Measurements from ENCODE around the gene ANKRA2.

ANKRA2 gene

GRCh38 chr5:73607228-73607627 is 41.8 kb upstream of the ANKRA2 start:
- H3K4me2 ChIP-seq (ENCODE audit: insufficient read depth, low read length): no peak overlapping the region
- H3K36me3 ChIP-seq (ENCODE audit: insufficient read depth, low read length): no peaks in the 10 kb centered on the region
- H3K4me3 ChIP-seq (ENCODE audit: low read depth in 1 of 2, low read length in 2 of 2): no peak overlapping the region
- DNase-seq (no peak), ATAC-seq (ENCODE audit: insufficient read depth, low read depth) (no peak)
- H3K79me2 ChIP-seq (ENCODE audit: insufficient read depth, low read length): no peaks in the 10 kb centered on the region
- no peaks in the 10 kb centered on the region for H3K27me3 ChIP-seq (ENCODE audit: insufficient read depth, low read length, poor library complexity)
- no peaks in the 10 kb centered on the region for H4K20me1 ChIP-seq (ENCODE audit: insufficient read depth, low read length)
- no peak overlapping the region for H3K27ac ChIP-seq (ENCODE audit: low read length)
- H3K4me1 ChIP-seq (ENCODE audit: insufficient read depth, low read length): no peaks in the 10 kb centered on the region
- no peak overlapping the region for H3K9ac ChIP-seq (ENCODE audit: low read depth, low read length)
- H3K9me3 ChIP-seq (ENCODE audit: insufficient read depth, low read length, severe bottlenecking): no peaks in the 10 kb centered on the region
- TF ChIP-seq CTCF (IDR thresholded peaks at IDR 0.05; ENCODE audit: borderline replicate concordance, extremely low read depth, low read length, poor library complexity, severe bottlenecking): no peak
- H2AFZ ChIP-seq (ENCODE audit: low read depth, low read length): no peak overlapping the region

DNA sequence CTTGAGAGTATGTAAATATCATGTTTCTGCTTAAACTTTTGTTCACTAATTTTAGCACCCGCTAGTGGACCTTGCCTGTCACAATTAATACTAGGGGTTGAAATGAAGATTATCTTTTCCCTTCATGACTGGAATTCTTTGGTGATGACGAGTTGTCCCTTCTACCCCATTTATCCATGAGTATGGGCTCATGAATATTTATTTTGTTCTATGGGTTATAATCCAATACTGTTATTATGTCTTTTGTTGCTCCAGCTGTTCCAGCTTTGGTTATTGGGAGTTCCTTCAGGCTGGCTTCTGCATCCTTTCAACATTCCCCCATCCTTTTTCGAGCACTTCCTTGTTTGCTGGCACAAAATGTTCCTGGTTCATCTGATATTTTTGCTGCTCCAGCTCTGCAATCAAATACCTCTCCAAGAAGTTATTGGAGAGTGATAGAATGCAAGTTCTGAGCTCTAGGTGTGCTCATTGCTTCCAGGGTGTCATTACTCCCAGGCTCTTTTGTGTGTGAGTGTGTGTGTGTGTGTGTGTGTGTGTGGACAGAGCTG is 40.8 kb upstream of the ANKRA2 start:
- Histone ChIP-seq H3K79me2 (ENCODE audit: insufficient read depth, low read length) (no peaks in the 10 kb centered on the region), H3K4me2 (ENCODE audit: insufficient read depth, low read length) (no peak overlapping the region), H3K9ac (ENCODE audit: low read depth, low read length) (no peak overlapping the region), H3K36me3 (ENCODE audit: insufficient read depth, low read length) (no peaks in the 10 kb centered on the region), H3K27me3 (ENCODE audit: insufficient read depth, low read length, poor library complexity) (no peaks in the 10 kb centered on the region), H3K9me3 (ENCODE audit: insufficient read depth, low read length, severe bottlenecking) (peaks cover 4% of the 10 kb centered on the region), H3K27ac (ENCODE audit: low read length) (no peak overlapping the region), H3K4me1 (ENCODE audit: insufficient read depth, low read length) (no peaks in the 10 kb centered on the region), H3K4me3 (ENCODE audit: low read depth in 1 of 2, low read length in 2 of 2) (no peak overlapping the region), H2AFZ (ENCODE audit: low read depth, low read length) (no peak overlapping the region), H4K20me1 (ENCODE audit: insufficient read depth, low read length) (no peaks in the 10 kb centered on the region)
- DNase-seq: no peak
- no peak for TF ChIP-seq CTCF (IDR thresholded peaks at IDR 0.05; ENCODE audit: borderline replicate concordance, extremely low read depth, low read length, poor library complexity, severe bottlenecking)
- no peak for TF ChIP-seq EZH2 (IDR thresholded peaks at IDR 0.05; ENCODE audit: borderline replicate concordance, low read depth, low read length, severe bottlenecking)
- no peak for ATAC-seq (ENCODE audit: insufficient read depth, low read depth)

GRCh38 chr5:73605223-73606087 is 40.0 kb upstream of the ANKRA2 start:
- Histone ChIP-seq H3K9me3 (ENCODE audit: insufficient read depth, low read length, severe bottlenecking) (peaks cover 4% of the 10 kb centered on the region), H3K79me2 (ENCODE audit: insufficient read depth, low read length) (no peaks in the 10 kb centered on the region), H3K27me3 (ENCODE audit: insufficient read depth, low read length, poor library complexity) (no peaks in the 10 kb centered on the region), H3K4me1 (ENCODE audit: insufficient read depth, low read length) (no peaks in the 10 kb centered on the region), H3K9ac (ENCODE audit: low read depth, low read length) (no peak overlapping the region), H4K20me1 (ENCODE audit: insufficient read depth, low read length) (no peaks in the 10 kb centered on the region), H2AFZ (ENCODE audit: low read depth, low read length) (no peak overlapping the region), H3K36me3 (ENCODE audit: insufficient read depth, low read length) (no peaks in the 10 kb centered on the region), H3K4me3 (ENCODE audit: low read depth in 1 of 2, low read length in 2 of 2) (no peak overlapping the region), H3K4me2 (ENCODE audit: insufficient read depth, low read length) (no peak overlapping the region), H3K27ac (ENCODE audit: low read length) (no peak overlapping the region)
- DNase-seq (no peak), ATAC-seq (ENCODE audit: insufficient read depth, low read depth) (no peak)
- TF ChIP-seq CTCF (IDR thresholded peaks at IDR 0.05; ENCODE audit: borderline replicate concordance, extremely low read depth, low read length, poor library complexity, severe bottlenecking) (no peak), EZH2 (IDR thresholded peaks at IDR 0.05; ENCODE audit: borderline replicate concordance, low read depth, low read length, severe bottlenecking) (no peak)

All from DND-41 (cell line).